Lower lobe of right lung (tissue), 2 donors: ENCODE measurements around the gene ST6GALNAC3. TPM values are rescaled to one million over a fixed set of nuclear protein-coding genes. Genes with fewer than 3 reads are reported as not detected.

Experiments used
- ATAC-seq, 2 donors: fragments of 200-7000 bp; cut with Tn5 transposase; one replicate each; pipeline ENCODE4 v1.9.1; 2020 to 2022; ENCODE audit warnings: mild to moderate bottlenecking in 2 of 2, moderate library complexity in 2 of 2
- DNase-seq: peaks from one replicate; pipeline ENCODE4 v3.0.0-alpha.2; 2020
- H3K27ac ChIP-seq: fragments of 200-600 bp; one replicate; pipeline ENCODE4 v1.8.0; 2022
- H3K27me3 ChIP-seq: fragments of 200-600 bp; one replicate; pipeline ENCODE4 v1.8.0; 2022; ENCODE audit warnings: low read depth
- H3K36me3 ChIP-seq: fragments of 200-600 bp; one replicate; pipeline ENCODE4 v1.8.0; 2022; ENCODE audit warnings: mild to moderate bottlenecking
- H3K4me1 ChIP-seq: fragments of 200-600 bp; one replicate; pipeline ENCODE4 v1.8.0; 2022
- H3K4me3 ChIP-seq: fragments of 200-600 bp; one replicate; pipeline ENCODE4 v1.8.0; 2022; ENCODE audit warnings: mild to moderate bottlenecking
- H3K9me3 ChIP-seq: fragments of 200-600 bp; one replicate; pipeline ENCODE4 v1.8.0; 2022
- CTCF ChIP-seq: fragments of 200-600 bp; IDR thresholded peaks from one replicate; pipeline ENCODE4 v1.8.0; 2022; ENCODE audit warnings: antibody characterized with exemption, mild to moderate bottlenecking
- intact Hi-C: fragments of 100-400 bp; cut with DNase I; formaldehyde crosslinking; loops from one replicate; pipeline ENCODE4 v1.11.0; 2022
- total RNA-seq: library from RNA; stranded (reverse); fragmentation: NEBNext Ultra II Directional; extraction: Animal tissue kit (Norgen Biotek cat#: 25700); gene quantifications from one replicate; pipeline ENCODE4 v1.2.1, GENCODE V29; 2021
- donor health status: DM: no; HTN: yes; CAD: no; lungs with severe emphysema.

The ST6GALNAC3 gene
- total RNA-seq, 1 donor from 2014 or later = 8.8 TPM

GRCh38 chr1:76381450-76382097 is 307.0 kb downstream of the ST6GALNAC3 start:
- intact Hi-C loops = no loop called here
- no peak overlapping the region for H3K27ac ChIP-seq
- no peaks in the 10 kb centered on the region for H3K27me3 ChIP-seq
- TF ChIP-seq CTCF = no peak
- H3K36me3 ChIP-seq = no peaks in the 10 kb centered on the region
- no peaks in the 10 kb centered on the region for H3K4me1 ChIP-seq
- DNase-seq = no peak
- no peak overlapping the region for H3K4me3 ChIP-seq
- H3K9me3 ChIP-seq = no peaks in the 10 kb centered on the region
- ATAC-seq = no peak

GRCh38 chr1:76388261-76388660 is 313.7 kb downstream of the ST6GALNAC3 start:
- no peak for TF ChIP-seq CTCF
- H3K4me1 ChIP-seq = no peaks in the 10 kb centered on the region
- H3K27ac ChIP-seq = no peak overlapping the region
- no peak overlapping the region for H3K4me3 ChIP-seq
- no peaks in the 10 kb centered on the region for H3K9me3 ChIP-seq
- H3K36me3 ChIP-seq = no peaks in the 10 kb centered on the region
- intact Hi-C loops = no loop called here
- H3K27me3 ChIP-seq = no peaks in the 10 kb centered on the region
- ATAC-seq (no peak), DNase-seq (no peak)

GRCh38 chr1:76390456-76390855 is 315.9 kb downstream of the ST6GALNAC3 start:
- no peaks in the 10 kb centered on the region for H3K27me3 ChIP-seq
- no peak overlapping the region for H3K4me3 ChIP-seq
- H3K36me3 ChIP-seq = no peaks in the 10 kb centered on the region
- intact Hi-C loops = no loop called here
- no peak overlapping the region for H3K27ac ChIP-seq
- no peak for TF ChIP-seq CTCF
- H3K9me3 ChIP-seq = no peaks in the 10 kb centered on the region
- H3K4me1 ChIP-seq = no peaks in the 10 kb centered on the region
- DNase-seq (no peak), ATAC-seq (no peak)

- Histone ChIP-seq H3K27ac (no peak overlapping the region), H3K4me3 (no peak overlapping the region), H3K4me1 (no peaks in the 10 kb centered on the region), H3K36me3 (no peaks in the 10 kb centered on the region), H3K9me3 (no peaks in the 10 kb centered on the region), H3K27me3 (no peaks in the 10 kb centered on the region)
- TF ChIP-seq CTCF = no peak
- ATAC-seq (no peak), DNase-seq (no peak)
- intact Hi-C loops = no loop called here
These were observed 320.5 kb downstream of the ST6GALNAC3 start for GRCh38 chr1:76395059-76395458.

- intact Hi-C loops = no loop called here
- Histone ChIP-seq H3K4me1 (no peaks in the 10 kb centered on the region), H3K36me3 (no peaks in the 10 kb centered on the region), H3K4me3 (no peak overlapping the region), H3K27ac (no peak overlapping the region), H3K9me3 (no peaks in the 10 kb centered on the region), H3K27me3 (no peaks in the 10 kb centered on the region)
- no peak for ATAC-seq
- TF ChIP-seq CTCF = no peak
- DNase-seq = no peak
These were observed 327.6 kb downstream of the ST6GALNAC3 start for GRCh38 chr1:76402128-76402527.
